Neural cell (in vitro differentiated cells): ENCODE data around the gene ELOVL7.
"Not testable (repeated sequence)": the region's sequence is repeated elsewhere in the genome, so short reads cannot be mapped to it uniquely, and the experiment has no call there.

Source experiments
- CTCF ChIP-seq: fragments of 450-650 bp; IDR thresholded peaks from 2 replicates; pipeline ENCODE4 v1.5.1; 2014; ENCODE audit warnings: antibody characterized with exemption, mild to moderate bottlenecking, moderate library complexity; ENCODE audit not compliant: poor library complexity, severe bottlenecking
- EZH2 ChIP-seq: fragments of 200-600, 300-800 bp; shearing (Covaris generic), sonication (generic); IDR thresholded peaks from 2 replicates; pipeline ENCODE4 v1.6.1; 2014; ENCODE audit warnings: antibody characterized with exemption, low read length, borderline replicate concordance, mild to moderate bottlenecking; ENCODE audit not compliant: insufficient read depth, poor library complexity, severe bottlenecking
- MXI1 ChIP-seq: fragments of 450-650 bp; conservative IDR thresholded peaks from 2 replicates; pipeline ENCODE4 v1.6.1; 2014; ENCODE audit warnings: antibody characterized with exemption, mild to moderate bottlenecking; ENCODE audit not compliant: poor library complexity, severe bottlenecking
- POLR2AphosphoS5 ChIP-seq: IDR thresholded peaks from 2 replicates; pipeline ENCODE4 v1.6.1; 2012
- RAD21 ChIP-seq: fragments of 450-650 bp; conservative IDR thresholded peaks from 2 replicates; pipeline ENCODE4 v1.6.1; 2014; ENCODE audit warnings: antibody characterized with exemption, mild to moderate bottlenecking, moderate library complexity
- TAF1 ChIP-seq: IDR thresholded peaks from 2 replicates; pipeline ENCODE4 v1.6.1; 2012; ENCODE audit warnings: low read depth

- TF ChIP-seq RAD21, CTCF, EZH2, TAF1, MXI1, POLR2AphosphoS5: not testable (repeated sequence)
Observed at GRCh38 chr5:60860572-60860971, 16.5 kb upstream of the ELOVL7 start.
